Measurements from ENCODE around the gene BCAS3.

The BCAS3 gene

DNA sequence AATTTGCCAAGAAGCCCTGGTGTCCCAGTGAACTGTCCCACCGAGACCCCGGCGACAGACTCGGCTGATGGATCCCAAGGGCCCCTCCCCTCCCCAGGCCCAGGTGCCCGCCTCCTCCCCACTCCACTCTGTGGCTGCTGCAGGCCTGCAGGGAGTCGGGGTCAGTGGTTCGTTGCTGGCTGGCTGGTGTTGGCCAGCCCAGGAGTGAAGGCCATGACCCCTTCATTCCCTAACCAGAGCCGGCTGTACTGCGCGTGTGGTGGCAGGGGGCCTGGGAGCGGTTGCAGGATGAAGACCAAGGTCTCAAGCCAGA lies 712.8 kb downstream of the BCAS3 start:
- TF ChIP-seq, protein P1, sequence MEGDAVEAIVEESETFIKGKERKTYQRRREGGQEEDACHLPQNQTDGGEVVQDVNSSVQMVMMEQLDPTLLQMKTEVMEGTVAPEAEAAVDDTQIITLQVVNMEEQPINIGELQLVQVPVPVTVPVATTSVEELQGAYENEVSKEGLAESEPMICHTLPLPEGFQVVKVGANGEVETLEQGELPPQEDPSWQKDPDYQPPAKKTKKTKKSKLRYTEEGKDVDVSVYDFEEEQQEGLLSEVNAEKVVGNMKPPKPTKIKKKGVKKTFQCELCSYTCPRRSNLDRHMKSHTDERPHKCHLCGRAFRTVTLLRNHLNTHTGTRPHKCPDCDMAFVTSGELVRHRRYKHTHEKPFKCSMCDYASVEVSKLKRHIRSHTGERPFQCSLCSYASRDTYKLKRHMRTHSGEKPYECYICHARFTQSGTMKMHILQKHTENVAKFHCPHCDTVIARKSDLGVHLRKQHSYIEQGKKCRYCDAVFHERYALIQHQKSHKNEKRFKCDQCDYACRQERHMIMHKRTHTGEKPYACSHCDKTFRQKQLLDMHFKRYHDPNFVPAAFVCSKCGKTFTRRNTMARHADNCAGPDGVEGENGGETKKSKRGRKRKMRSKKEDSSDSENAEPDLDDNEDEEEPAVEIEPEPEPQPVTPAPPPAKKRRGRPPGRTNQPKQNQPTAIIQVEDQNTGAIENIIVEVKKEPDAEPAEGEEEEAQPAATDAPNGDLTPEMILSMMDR (IDR thresholded peaks at IDR 0.05; ENCODE audit: insufficient read depth, low read depth, low read length, missing control alignments), result no peak
- no peak for DNase-seq (ENCODE audit: low read depth)
- no peak overlapping the region for H3K4me3 ChIP-seq (ENCODE audit: low read length)

DNA sequence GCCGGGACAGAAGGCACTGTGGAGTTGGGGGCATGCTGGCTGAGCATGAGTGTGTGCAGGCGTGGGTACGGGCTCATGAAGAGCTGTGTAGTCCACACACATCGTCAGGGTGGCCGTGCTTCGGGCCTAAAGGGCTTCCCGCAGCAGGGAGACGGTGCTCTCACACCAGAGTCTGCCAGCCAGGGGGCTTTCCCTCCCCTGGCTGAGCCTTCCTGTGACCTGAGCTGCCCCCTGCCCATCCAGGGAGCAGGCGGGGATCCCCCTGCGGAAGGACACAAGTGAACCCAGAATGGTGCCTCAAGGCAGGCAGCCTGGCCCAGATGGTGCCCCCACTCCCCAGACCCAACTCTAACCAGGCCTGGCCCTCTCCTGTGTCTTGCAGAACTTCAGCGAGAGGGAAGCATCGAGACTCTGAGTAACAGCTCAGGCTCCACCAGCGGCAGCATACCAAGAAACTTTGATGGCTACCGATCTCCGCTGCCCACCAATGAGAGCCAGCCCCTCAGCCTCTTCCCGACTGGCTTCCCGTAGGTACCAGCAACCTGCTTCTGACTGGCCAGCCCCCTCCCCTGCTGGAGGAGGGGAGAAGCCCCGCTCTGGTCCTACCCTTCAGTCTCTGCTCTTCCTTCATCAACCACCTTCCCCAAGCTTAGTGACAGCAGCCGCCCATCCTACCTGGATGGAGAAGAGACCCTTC lies 714.1 kb downstream of the BCAS3 start:
- DNase-seq (ENCODE audit: low read depth), result no peak
- TF ChIP-seq, protein P1 (IDR thresholded peaks at IDR 0.05; ENCODE audit: insufficient read depth, low read depth, low read length, missing control alignments), result no peak
- no peak overlapping the region for H3K4me3 ChIP-seq (ENCODE audit: low read length)

DNA sequence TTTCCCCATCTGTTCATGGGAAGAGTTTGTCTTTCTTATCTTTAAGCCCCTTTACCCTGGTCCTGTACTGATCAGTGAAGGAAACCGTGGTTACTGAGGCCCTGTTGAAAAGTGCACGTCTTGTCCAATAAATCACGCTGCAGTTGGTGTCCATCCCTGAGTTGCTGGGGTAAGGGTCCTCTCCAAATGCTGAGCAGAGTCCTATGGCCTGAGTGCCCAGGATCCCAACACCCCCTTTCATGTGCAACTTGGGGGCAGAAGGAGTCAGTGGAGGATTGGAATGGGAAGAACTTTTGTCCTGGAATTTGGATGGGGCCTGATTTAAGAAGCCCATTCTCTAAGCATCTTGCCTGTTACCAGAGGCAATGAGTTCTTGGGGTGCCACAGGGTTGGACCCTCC lies 715.0 kb downstream of the BCAS3 start:
- DNase-seq (ENCODE audit: low read depth), result no peak
- no peak overlapping the region for H3K4me3 ChIP-seq (ENCODE audit: low read length)
- TF ChIP-seq, protein P1 (IDR thresholded peaks at IDR 0.05; ENCODE audit: insufficient read depth, low read depth, low read length, missing control alignments), result no peak

DNA sequence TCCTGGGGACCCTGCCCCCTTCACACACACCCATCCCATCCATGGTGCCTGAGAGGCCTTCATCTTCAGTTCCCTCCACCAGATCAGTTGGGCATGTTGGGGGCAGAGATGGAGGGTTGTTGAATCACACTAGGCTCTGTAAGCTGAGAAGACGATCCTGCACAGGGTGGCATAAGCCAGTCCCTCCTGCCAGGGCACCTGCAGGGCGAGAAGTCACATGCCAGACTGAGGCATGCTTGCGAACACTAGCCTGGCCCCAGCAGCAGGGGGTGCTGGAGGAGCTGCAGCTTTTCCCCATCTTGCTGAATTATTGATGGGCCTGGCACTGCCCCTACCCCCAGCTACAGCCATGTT lies 715.9 kb downstream of the BCAS3 start:
- no peak overlapping the region for H3K4me3 ChIP-seq (ENCODE audit: low read length)
- DNase-seq (ENCODE audit: low read depth), result peak; percentile 60
- TF ChIP-seq, protein P1 (IDR thresholded peaks at IDR 0.05; ENCODE audit: insufficient read depth, low read depth, low read length, missing control alignments), result peak; percentile 42

DNA sequence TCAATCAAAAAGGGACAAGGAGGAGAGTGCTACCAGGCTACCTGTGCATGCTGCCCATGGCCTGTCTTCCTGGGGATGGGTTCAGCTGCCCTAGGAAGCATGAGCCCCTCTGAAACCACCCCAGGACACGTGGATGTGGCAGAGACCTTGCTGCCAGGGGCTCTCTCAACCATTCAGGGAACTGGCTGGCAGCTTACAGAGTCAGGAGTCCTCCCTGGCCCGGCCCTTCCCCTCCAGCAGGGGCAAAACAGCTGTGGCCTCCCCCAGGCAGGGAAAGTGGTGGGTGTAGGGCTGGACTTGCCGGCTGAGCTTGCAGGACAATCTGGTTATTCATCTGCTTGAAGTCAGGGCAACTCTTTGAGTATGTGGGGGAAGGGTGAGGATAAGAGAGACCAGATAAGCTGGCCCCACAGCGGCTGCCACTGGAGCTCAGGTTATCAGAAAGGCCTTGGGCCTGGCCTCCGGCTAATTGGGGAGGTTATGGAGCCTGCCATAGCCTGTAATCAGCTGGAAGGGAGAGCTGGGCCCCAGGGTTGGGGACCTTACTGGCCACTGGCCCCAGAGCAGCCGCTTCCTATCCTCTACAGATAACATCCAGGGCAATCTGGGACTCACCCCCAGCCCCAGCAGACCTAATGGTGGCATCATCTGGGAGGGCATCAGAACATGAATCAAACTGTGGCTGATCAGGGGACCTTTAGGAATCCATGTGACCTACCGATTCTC lies 716.4 kb downstream of the BCAS3 start:
- DNase-seq (ENCODE audit: low read depth), result no peak
- TF ChIP-seq, protein P1 (IDR thresholded peaks at IDR 0.05; ENCODE audit: insufficient read depth, low read depth, low read length, missing control alignments), result no peak
- no peak overlapping the region for H3K4me3 ChIP-seq (ENCODE audit: low read length)

DNA sequence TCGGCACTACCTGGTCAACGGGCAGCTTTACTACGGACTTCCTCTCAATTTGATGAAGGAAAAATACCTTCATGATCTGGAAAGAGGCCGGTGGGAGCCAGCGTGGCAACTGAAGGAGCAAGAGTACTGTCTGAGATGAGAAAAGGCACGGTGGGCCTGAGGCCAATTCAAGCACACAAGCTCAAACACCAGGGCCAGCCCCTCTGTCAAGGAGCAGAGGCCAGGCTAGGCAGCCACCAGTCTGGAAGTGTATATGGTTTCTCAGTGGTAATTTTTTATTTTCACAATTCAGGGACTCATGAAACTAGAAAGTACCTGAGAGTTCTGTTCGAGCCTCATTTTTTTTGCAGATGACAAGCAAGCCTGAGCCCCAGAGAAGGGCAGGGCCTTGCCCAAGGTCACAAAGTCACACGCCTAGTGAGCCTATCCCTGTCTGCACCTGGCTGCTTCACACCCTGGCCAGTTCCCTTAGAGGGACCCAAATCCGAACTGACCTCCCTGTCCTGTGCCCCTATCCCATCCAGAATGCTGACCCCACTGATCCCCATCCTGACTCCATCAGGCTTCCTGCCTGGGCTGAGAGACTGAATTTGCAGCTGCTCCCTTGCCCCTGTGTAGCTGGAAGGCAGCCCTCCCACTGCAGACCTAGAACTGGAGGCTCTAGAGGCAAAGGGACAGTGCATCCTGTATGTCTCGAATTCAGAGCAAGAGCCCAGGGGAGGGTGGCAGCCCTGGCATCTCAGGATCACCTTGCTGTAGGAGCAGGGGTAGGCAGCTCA lies 717.2 kb downstream of the BCAS3 start:
- no peak overlapping the region for H3K4me3 ChIP-seq (ENCODE audit: low read length)
- TF ChIP-seq, protein P1 (IDR thresholded peaks at IDR 0.05; ENCODE audit: insufficient read depth, low read depth, low read length, missing control alignments), result no peak
- DNase-seq (ENCODE audit: low read depth), result no peak
